ENCODE data around the gene YTHDF2. TPM values are rescaled to one million over a fixed set of nuclear protein-coding genes. Genes with fewer than 3 reads are reported as not detected.

The YTHDF2 gene
- total and polyA plus RNA-seq, 7 donors = 27.0 to 47.0 (median 40.5) TPM

- TF ChIP-seq POLR2AphosphoS5 (IDR thresholded peaks at IDR 0.05) (no peak), POLR2A (IDR thresholded peaks at IDR 0.05) (no peak), EP300 (IDR thresholded peaks at IDR 0.05) (no peak), CTCF (IDR thresholded peaks at IDR 0.05) (no peak)
- no peaks in the 10 kb centered on the region for H3K9me3 ChIP-seq
- WGBS, 2 donors = 90 to 91% methylated on average over 6 of the region's 6 CpGs
- H3K27ac ChIP-seq = no peak overlapping the region
- peaks cover 0 to 11% (median 8%) of the 10 kb centered on the region in 4 donors for H3K4me1 ChIP-seq
- H3K36me3 ChIP-seq = no peaks in the 10 kb centered on the region
- intact Hi-C loops (cut with DNase I) = loop anchor here (5.0 to 10.0 kb wide), 2 partner anchors 255 to 422 kb away; no protein-coding TSS in a partner anchor
- no peak overlapping the region for H3K4me3 ChIP-seq
- DNase-seq = no peak
- H3K27me3 ChIP-seq = no peaks in the 10 kb centered on the region
Measured at GRCh38 chr1:28779751-28780408, 43.1 kb downstream of the YTHDF2 start.

GRCh38 chr1:28781305-28781704 is 44.6 kb downstream of the YTHDF2 start:
- Histone ChIP-seq H3K4me1 (no peaks in the 10 kb centered on the region), H3K27ac (no peak overlapping the region), H3K4me3 (no peak overlapping the region), H3K36me3 (no peaks in the 10 kb centered on the region), H3K27me3 (no peaks in the 10 kb centered on the region), H3K9me3 (no peaks in the 10 kb centered on the region)
- intact Hi-C loops (cut with DNase I) = loop anchor here (5.0 to 10.0 kb wide), 2 partner anchors 253 to 421 kb away; no protein-coding TSS in a partner anchor
- no peak for DNase-seq
- no peak for TF ChIP-seq POLR2AphosphoS5 (IDR thresholded peaks at IDR 0.05)
- TF ChIP-seq CTCF (IDR thresholded peaks at IDR 0.05) = no peak
- no peak for TF ChIP-seq POLR2A (IDR thresholded peaks at IDR 0.05)
- no peak for TF ChIP-seq EP300 (IDR thresholded peaks at IDR 0.05)
- 84 to 86% methylated on average over 11 of the region's 11 CpGs for WGBS, 2 donors

- no peak for DNase-seq
- TF ChIP-seq POLR2AphosphoS5 (IDR thresholded peaks at IDR 0.05) (no peak), POLR2A (IDR thresholded peaks at IDR 0.05) (no peak), EP300 (IDR thresholded peaks at IDR 0.05) (no peak), CTCF (IDR thresholded peaks at IDR 0.05) (no peak)
- Histone ChIP-seq H3K4me3 (no peak overlapping the region), H3K27me3 (no peaks in the 10 kb centered on the region), H3K36me3 (no peaks in the 10 kb centered on the region), H3K4me1 (no peaks in the 10 kb centered on the region), H3K27ac (no peak overlapping the region), H3K9me3 (no peaks in the 10 kb centered on the region)
- WGBS, 2 donors = 75 to 80% methylated on average over 3 of the region's 3 CpGs
- intact Hi-C loops (cut with DNase I) = loop anchor here (5.0 to 10.0 kb wide), 2 partner anchors 253 to 420 kb away; no protein-coding TSS in a partner anchor
Measured at GRCh38 chr1:28782011-28782410, 45.3 kb downstream of the YTHDF2 start.

- no peak for DNase-seq
- no peak for TF ChIP-seq CTCF (IDR thresholded peaks at IDR 0.05)
- Histone ChIP-seq H3K4me3 (no peak overlapping the region), H3K9me3 (no peaks in the 10 kb centered on the region), H3K27ac (no peak overlapping the region), H3K27me3 (no peaks in the 10 kb centered on the region), H3K4me1 (no peaks in the 10 kb centered on the region), H3K36me3 (no peaks in the 10 kb centered on the region)
- intact Hi-C loops (cut with DNase I) = loop anchor here (5.0 to 10.0 kb wide), 2 partner anchors 251 to 419 kb away; no protein-coding TSS in a partner anchor
- 80 to 87% methylated on average over 2 of the region's 2 CpGs for WGBS, 2 donors
Measured at GRCh38 chr1:28783363-28783762, 46.6 kb downstream of the YTHDF2 start.

All from sigmoid colon (tissue), 7 donors.